Memory B cell (primary cell): ENCODE results near the gene FKBP1A.

Experiments
- ATAC-seq: fragments of 150-1000 bp; cut with Tn5 transposase; 2 replicates; pipeline ENCODE4 v1.10.0; 2021; ENCODE audit warnings: low read depth, mild to moderate bottlenecking, moderate library complexity
- DNase-seq, 2 donors: peaks; one replicate each; pipeline ENCODE4 v3.0.0; 2022; ENCODE audit warnings: low spot score in 2 of 2
- H3K27ac Mint-ChIP-seq: one replicate; pipeline ENCODE4 v1.8.0; 2022; ENCODE audit warnings: mild to moderate bottlenecking, moderate library complexity, mixed read lengths
- H3K27me3 Mint-ChIP-seq: one replicate; pipeline ENCODE4 v1.8.0; 2022; ENCODE audit warnings: mixed read lengths
- H3K36me3 Mint-ChIP-seq: one replicate; pipeline ENCODE4 v1.8.0; 2022; ENCODE audit warnings: mild to moderate bottlenecking, mixed read lengths
- H3K4me1 Mint-ChIP-seq: one replicate; pipeline ENCODE4 v1.8.0; 2022; ENCODE audit warnings: mixed read lengths
- H3K4me3 Mint-ChIP-seq: one replicate; pipeline ENCODE4 v1.8.0; 2022; ENCODE audit warnings: mild to moderate bottlenecking, moderate library complexity, mixed read lengths
- H3K9me3 Mint-ChIP-seq: one replicate; pipeline ENCODE4 v1.8.0; 2022; ENCODE audit warnings: mixed read lengths

The FKBP1A gene

DNA sequence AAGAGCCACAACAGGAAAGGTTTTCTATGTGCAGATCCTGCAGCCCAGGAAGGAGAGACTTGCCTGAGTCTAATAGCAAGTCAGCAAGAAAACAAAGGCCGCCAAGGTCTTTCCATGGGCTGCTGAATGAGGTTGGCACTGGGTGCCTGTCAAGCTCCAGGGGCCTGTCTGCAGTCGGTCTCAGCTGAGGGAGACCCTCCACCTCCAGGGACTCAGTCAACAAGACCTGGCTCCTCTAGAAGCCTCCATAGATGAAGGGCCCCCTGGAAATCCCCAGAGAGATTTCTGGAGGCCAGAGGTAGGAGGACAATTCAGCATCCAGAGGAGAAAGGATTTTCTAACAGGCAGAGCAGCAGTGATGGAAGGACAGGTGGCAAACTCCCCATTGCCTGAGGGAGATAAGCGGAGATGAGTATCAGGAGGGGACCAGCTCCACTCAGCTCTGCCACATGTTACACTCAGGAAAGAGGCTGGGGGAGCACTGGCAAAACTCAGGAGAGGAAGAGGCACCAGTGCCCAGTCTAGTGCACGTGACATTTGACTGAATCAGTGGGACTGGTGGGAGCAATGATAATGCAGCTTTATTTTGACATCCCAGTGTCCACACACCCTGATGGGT is 33.5 kb upstream of the FKBP1A start:
- Mint-ChIP-seq H3K27ac (no peak overlapping the region), H3K36me3 (peaks cover 2% of the 10 kb centered on the region)
- DNase-seq: no peak

DNA sequence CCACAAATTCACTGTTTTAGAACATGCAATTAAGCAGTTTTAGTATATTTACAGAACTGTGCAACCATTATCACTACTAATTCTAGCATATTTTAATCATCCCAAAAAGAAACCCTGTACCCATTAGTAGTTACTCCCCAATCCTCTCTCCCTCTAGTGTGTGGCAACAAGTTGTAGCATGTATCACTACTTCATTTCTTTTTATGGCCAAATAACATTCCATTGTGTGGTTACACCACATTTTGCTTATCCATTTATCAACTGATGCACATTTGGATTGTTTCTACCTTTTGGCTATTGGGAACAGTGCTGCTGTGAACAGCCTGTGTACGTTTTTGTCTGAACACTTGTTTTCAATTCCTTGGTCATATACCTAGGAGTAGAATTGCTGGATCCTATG is 31.5 kb upstream of the FKBP1A start:
- Mint-ChIP-seq H3K9me3 (peaks cover 12% of the 10 kb centered on the region), H3K36me3 (peaks cover 2% of the 10 kb centered on the region), H3K4me1 (peaks cover 4% of the 10 kb centered on the region), H3K27ac (no peak overlapping the region), H3K4me3 (no peak overlapping the region), H3K27me3 (peaks cover 1% of the 10 kb centered on the region)
- DNase-seq (no peak), ATAC-seq (no peak)

More for the DNA sequence above, 33.5 kb upstream of the FKBP1A start:
- H3K9me3 Mint-ChIP-seq: peaks cover 8% of the 10 kb centered on the region
- H3K4me1 Mint-ChIP-seq: peaks cover 7% of the 10 kb centered on the region
- ATAC-seq: no peak
- peaks cover 1% of the 10 kb centered on the region for H3K27me3 Mint-ChIP-seq
- H3K4me3 Mint-ChIP-seq: no peak overlapping the region

DNA sequence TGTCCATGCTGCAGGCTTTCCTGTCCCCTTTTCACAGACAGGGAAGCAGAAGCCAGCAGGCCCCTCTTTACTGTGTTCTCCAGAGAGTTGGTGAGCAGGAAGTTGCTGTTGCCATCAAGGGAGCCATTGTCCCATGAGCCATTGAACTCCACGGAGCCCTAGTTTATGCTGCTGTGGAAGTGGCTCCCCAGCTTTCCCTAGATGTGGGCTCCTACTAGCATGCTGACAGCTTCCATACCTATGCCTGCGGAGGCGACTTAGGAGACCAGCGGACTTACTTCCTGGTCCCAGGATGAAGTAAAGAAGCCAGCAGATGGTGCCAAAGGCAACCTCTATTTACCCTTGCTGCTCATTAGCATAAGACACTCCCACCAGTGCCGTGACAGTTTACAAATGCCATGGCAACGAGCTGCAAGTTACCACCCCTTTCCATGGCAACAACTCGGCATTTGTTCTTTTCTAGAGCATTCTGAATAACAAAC is 30.8 kb upstream of the FKBP1A start:
- H3K36me3 Mint-ChIP-seq: peaks cover 5% of the 10 kb centered on the region
- DNase-seq: no peak
- peaks cover 1% of the 10 kb centered on the region for H3K27me3 Mint-ChIP-seq
- peak; percentile 51 for ATAC-seq
- no peak overlapping the region for H3K4me3 Mint-ChIP-seq
- H3K9me3 Mint-ChIP-seq: peaks cover 16% of the 10 kb centered on the region
- H3K4me1 Mint-ChIP-seq: peaks cover 4% of the 10 kb centered on the region
- H3K27ac Mint-ChIP-seq: no peak overlapping the region

DNA sequence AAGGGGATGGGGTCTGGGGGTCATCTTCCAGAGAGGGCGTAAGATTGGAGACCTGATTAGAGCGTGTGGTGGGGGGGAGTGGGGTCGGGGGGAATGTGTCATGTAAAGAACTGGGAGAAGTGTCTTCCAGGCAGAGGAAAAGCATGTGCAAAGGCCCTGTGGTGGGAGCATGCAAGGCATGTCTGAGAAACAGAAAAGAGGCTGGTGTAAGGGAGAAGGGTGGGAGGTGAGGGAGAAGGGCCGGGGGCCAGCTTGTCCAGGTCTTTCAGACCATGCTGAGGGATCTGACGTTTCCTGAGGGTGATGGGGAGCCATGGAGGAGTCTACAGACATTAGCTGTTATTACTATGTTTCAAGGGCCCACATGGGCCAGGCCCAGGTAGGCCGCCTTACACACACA is 30.4 kb upstream of the FKBP1A start:
- peaks cover 16% of the 10 kb centered on the region for H3K9me3 Mint-ChIP-seq
- peaks cover 5% of the 10 kb centered on the region for H3K36me3 Mint-ChIP-seq
- peaks cover 1% of the 10 kb centered on the region for H3K27me3 Mint-ChIP-seq
- H3K4me3 Mint-ChIP-seq: no peak overlapping the region
- no peak overlapping the region for H3K27ac Mint-ChIP-seq
- DNase-seq: no peak
- no peak for ATAC-seq
- H3K4me1 Mint-ChIP-seq: peaks cover 4% of the 10 kb centered on the region

DNA sequence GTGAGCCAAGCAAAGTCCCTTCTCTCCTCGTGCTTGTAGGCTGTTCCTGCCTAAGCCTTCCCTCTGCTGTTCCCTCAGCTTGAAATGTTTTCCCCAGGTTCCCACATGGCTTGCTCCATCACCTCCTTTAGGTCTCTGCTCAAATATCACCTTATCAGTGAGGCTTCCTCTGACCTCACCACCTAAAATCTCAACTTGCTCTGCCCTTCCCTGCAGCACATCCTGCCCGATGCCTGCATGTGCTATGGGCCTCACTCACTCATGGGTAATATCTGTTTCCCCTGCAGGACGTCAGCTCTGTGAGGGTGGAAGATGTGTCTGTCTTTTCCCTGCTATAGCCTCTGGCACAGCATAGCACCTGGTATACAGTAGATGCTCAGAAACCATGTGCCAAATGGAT is 29.9 kb upstream of the FKBP1A start:
- H3K9me3 Mint-ChIP-seq: peaks cover 16% of the 10 kb centered on the region

DNA sequence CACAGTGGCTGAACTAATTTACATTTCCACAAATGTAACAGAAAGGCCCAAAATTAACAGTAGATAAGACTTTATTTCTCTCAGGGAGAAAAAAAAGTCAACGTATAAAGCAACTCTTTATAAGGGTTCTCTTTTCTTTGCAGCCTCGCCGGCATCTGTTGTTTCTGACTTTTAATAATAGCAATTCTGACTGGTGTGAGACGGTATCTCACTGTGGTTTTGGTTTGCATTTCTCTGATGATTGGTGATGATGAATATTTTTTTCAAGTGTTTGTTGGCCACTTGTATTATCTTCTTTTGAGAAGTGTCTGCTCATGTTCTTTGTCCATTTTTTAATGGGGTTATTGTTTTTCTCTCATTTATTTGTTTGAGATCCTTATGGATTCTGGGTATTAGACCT is 27.2 kb upstream of the FKBP1A start:
- peaks cover 6% of the 10 kb centered on the region for H3K36me3 Mint-ChIP-seq
- peaks cover 6% of the 10 kb centered on the region for H3K4me1 Mint-ChIP-seq
- H3K4me3 Mint-ChIP-seq: no peak overlapping the region
- ATAC-seq: no peak
- peaks cover 1% of the 10 kb centered on the region for H3K27me3 Mint-ChIP-seq
- no peak for DNase-seq
- H3K9me3 Mint-ChIP-seq: peaks cover 16% of the 10 kb centered on the region
- H3K27ac Mint-ChIP-seq: no peak overlapping the region

More for the DNA sequence above, 29.9 kb upstream of the FKBP1A start:
- H3K27me3 Mint-ChIP-seq: peaks cover 1% of the 10 kb centered on the region
- peaks cover 5% of the 10 kb centered on the region for H3K36me3 Mint-ChIP-seq
- DNase-seq: no peak
- H3K4me1 Mint-ChIP-seq: peaks cover 4% of the 10 kb centered on the region
- H3K27ac Mint-ChIP-seq: no peak overlapping the region
- no peak overlapping the region for H3K4me3 Mint-ChIP-seq
- ATAC-seq: no peak

DNA sequence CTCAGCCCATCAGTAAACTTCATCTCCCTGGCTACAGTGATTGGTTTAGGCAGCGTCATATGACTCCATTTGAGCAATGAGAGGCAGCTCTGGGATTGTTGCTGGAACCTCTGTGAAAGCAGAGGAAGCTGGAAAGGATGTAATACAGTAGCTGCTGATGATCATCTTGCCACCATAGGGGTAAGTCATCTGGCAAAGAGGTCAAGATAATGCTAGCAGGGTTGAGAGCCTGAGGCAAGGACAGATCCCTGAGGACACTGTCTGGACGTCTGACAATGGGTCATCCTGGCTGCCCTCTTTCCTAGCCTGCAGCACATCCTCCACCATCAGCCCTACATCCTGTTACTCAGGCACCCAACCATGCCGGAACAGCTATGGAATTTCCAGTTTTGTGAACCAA is 25.5 kb upstream of the FKBP1A start:
- H3K9me3 Mint-ChIP-seq: peaks cover 16% of the 10 kb centered on the region
- peaks cover 4% of the 10 kb centered on the region for H3K4me1 Mint-ChIP-seq
- no peak for ATAC-seq
- no peak overlapping the region for H3K27ac Mint-ChIP-seq
- peaks cover 6% of the 10 kb centered on the region for H3K36me3 Mint-ChIP-seq
- H3K4me3 Mint-ChIP-seq: no peak overlapping the region
- peaks cover 1% of the 10 kb centered on the region for H3K27me3 Mint-ChIP-seq
- DNase-seq: no peak

DNA sequence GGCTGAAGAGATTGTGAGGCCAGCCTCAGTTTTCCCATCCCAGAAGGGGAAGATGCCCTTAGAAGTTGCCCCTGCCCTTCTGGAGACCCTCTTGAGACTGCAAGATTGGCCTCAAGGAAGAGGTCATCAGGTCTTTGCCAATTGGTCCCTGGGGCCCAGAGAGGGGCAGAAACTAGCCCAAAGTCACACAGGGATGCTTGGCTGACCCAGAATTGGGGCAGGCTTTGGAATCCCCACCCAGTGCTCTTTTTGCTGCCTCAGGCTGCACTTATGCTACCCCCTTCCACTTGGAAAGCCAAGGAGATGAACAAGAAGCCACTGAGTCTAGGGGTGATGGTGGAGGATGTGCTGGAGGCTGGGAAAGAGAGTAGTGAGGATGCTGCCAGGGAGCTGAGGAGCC is 24.9 kb upstream of the FKBP1A start:
- ATAC-seq (no peak), DNase-seq (no peak)
- Mint-ChIP-seq H3K4me1 (peaks cover 3% of the 10 kb centered on the region), H3K4me3 (no peak overlapping the region), H3K27ac (no peak overlapping the region), H3K36me3 (peaks cover 6% of the 10 kb centered on the region), H3K9me3 (peaks cover 14% of the 10 kb centered on the region), H3K27me3 (peaks cover 1% of the 10 kb centered on the region)

DNA sequence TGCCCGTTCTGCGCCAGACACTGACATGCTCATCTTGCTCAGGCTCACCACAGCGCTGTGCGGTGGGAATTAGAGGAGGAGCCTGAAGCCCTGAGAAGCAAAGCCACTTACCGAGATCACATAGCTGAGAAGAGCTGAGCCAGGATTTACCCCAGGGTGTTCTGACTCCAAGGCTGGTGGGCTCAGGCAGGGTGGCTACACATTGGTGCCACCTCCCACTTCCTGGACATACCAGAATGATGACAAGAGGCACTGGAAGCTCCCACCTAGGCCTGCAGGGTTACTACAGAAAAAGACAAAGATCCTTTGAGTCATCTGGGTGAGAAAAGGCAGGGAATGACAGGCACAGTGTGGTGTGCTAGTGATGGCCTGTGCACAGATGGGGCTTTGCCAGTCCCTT is 24.4 kb upstream of the FKBP1A start:
- Mint-ChIP-seq H3K27ac (no peak overlapping the region), H3K4me1 (peaks cover 3% of the 10 kb centered on the region), H3K27me3 (peaks cover 1% of the 10 kb centered on the region), H3K36me3 (peaks cover 6% of the 10 kb centered on the region), H3K9me3 (peaks cover 14% of the 10 kb centered on the region), H3K4me3 (no peak overlapping the region)
- DNase-seq (no peak), ATAC-seq (no peak)

DNA sequence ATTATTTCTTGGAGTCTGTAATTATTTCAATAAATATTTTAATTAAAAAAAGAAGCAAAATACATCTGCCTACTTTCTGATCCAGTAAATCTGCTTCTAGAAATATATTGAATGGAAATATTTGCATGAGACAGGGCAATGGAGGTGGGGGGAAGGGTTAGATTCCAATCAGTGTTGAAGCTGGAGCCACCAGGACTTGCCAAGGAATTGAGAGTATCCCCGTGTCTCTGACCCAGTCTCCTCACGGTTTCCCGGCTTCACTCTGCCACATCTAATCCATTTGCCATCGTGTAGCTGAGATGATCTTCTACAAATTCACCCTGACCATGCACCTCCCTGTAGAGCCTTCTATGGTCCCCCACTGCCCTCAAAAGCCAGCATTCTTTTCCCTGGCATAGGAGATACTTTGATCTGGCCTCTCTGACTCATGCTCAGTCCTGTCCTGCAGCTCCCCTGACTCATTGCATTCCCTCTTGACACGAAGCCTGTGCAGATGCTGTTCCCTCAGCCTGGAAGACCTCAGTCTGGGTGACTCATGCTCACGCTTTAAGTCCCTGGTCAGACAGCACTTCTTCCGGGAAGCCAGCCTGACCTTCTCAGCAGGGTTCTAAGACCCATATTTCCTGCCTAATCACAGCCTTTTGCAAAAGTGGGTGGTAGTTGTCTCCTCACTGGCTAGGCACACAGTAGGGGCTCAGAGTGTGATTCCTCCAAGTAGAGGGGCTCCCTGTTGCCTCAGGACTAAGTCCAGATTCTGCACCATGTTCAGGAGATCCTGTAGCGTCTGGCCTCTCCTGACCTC is 23.0 kb upstream of the FKBP1A start:
- Mint-ChIP-seq H3K4me3 (no peak overlapping the region), H3K36me3 (peaks cover 4% of the 10 kb centered on the region), H3K27ac (no peak overlapping the region), H3K9me3 (peaks cover 8% of the 10 kb centered on the region), H3K4me1 (peaks cover 3% of the 10 kb centered on the region), H3K27me3 (no peaks in the 10 kb centered on the region)
- ATAC-seq (no peak), DNase-seq (no peak)

DNA sequence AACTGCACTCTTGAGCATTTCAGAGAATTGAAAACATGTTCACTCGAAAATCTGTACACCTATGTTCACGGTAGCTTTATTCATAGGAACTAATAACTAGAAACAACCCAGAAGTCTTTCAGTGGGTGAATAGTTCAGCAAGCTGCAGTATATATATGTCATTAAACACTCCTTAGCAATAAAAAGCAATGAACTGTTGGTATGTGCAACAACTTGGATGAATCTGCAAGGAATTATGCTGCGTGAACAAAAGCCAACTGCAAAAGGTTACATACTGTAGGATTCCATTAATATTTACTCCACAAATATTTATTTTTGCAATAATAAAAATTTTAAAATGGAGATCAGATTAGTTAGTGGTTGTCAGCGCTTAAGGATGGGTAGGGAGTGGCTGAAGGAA is 22.1 kb upstream of the FKBP1A start:
- Mint-ChIP-seq H3K4me1 (peaks cover 3% of the 10 kb centered on the region), H3K9me3 (peaks cover 5% of the 10 kb centered on the region), H3K27ac (no peak overlapping the region), H3K36me3 (peaks cover 4% of the 10 kb centered on the region), H3K27me3 (no peaks in the 10 kb centered on the region), H3K4me3 (no peak overlapping the region)
- no peak for ATAC-seq
- no peak for DNase-seq

DNA sequence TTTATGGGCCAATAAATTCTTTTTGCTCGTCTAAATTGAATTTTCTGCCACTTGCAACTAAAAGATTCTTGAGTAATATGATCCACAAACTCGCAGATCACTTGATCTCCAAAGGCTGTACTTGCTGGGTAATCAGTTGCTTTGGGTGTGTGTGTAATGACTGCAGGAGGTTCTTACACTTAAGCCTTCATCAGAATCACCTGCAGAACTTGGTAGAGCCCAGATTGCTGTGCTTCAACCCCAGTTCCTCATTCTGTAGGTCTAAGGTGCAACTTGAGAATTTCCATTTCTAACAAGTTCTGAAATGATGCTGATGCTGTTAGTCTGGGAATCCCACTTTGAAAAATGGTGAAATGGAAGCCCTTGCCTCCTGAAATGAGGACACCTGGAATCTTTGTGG is 12.9 kb upstream of the FKBP1A start:
- H3K9me3 Mint-ChIP-seq: no peaks in the 10 kb centered on the region
- DNase-seq (no peak), ATAC-seq (no peak)
- H3K36me3 Mint-ChIP-seq: peaks cover 3% of the 10 kb centered on the region
- H3K4me1 Mint-ChIP-seq: peaks cover 2% of the 10 kb centered on the region
- peaks cover 5% of the 10 kb centered on the region for H3K27me3 Mint-ChIP-seq
- H3K4me3 Mint-ChIP-seq: no peak overlapping the region
- H3K27ac Mint-ChIP-seq: no peak overlapping the region

DNA sequence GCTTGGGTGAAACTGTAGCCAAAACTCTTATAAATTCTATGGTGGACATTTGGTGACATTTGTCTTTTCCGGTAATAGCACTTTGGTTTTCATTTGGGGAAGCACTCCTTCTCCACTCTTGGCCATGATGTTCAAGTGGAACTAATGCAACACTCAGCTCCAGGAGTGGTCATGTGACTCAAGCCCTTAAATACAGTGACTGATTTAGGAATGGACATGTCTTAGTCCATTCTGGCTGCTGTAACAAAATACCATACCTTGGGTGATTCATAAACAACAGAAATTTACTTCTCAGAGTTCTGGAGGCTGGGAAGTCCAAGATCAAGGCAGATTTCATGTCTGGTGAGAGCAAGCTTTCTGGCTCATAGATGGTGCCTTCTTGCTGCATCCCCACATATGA is 10.8 kb upstream of the FKBP1A start:
- no peak overlapping the region for H3K4me3 Mint-ChIP-seq
- peaks cover 3% of the 10 kb centered on the region for H3K36me3 Mint-ChIP-seq
- no peaks in the 10 kb centered on the region for H3K9me3 Mint-ChIP-seq
- DNase-seq: no peak
- no peak overlapping the region for H3K27ac Mint-ChIP-seq
- H3K27me3 Mint-ChIP-seq: peaks cover 5% of the 10 kb centered on the region
- no peak for ATAC-seq
- H3K4me1 Mint-ChIP-seq: peaks cover 5% of the 10 kb centered on the region

DNA sequence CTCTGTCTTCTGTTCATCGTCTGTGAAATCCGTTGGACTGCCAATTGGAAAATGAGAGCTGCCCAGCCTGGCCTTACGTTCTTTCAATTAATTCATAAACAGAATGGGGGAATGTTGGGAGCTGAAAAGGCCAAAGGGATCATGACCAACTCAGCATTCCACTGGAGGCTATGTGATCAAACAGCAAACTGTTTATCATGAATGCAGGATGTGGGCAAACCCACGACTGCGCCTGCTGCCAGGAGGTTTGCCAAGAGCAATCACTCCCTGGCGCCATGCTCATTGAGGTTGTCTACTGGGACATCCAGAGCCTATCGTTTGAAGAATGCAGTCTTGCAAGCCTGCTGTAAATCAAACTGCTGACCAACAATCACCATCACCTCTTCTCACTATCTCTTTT is 9.3 kb upstream of the FKBP1A start:
- H3K4me3 Mint-ChIP-seq: no peak overlapping the region
- peaks cover 14% of the 10 kb centered on the region for H3K4me1 Mint-ChIP-seq
- H3K27ac Mint-ChIP-seq: no peak overlapping the region
- H3K27me3 Mint-ChIP-seq: peaks cover 5% of the 10 kb centered on the region
- peaks cover 2% of the 10 kb centered on the region for H3K36me3 Mint-ChIP-seq
- H3K9me3 Mint-ChIP-seq: no peaks in the 10 kb centered on the region
- ATAC-seq (no peak), DNase-seq (no peak)
